Trophoblast cell (in vitro differentiated cells and primary cell): ENCODE data around the gene GALNT1.
"Not testable (repeated sequence)": the region's sequence is repeated elsewhere in the genome, so short reads cannot be mapped to it uniquely, and the experiment has no call there.

ENCODE experiments used
- DNase-seq, 2 donors: peaks; one replicate each; pipeline ENCODE4 v3.0.0-alpha.2; 2016
- H2AFZ ChIP-seq: 2 replicates; pipeline ENCODE4 v1.6.1; 2013; ENCODE audit warnings: low read length, moderate library complexity, mild to moderate bottlenecking; ENCODE audit not compliant: insufficient read depth, poor library complexity
- H2AK5ac ChIP-seq: 2 replicates; pipeline ENCODE4 v1.6.1; 2013; ENCODE audit warnings: mild to moderate bottlenecking, low read length
- H2BK120ac ChIP-seq: 2 replicates; pipeline ENCODE4 v1.6.1; 2013; ENCODE audit warnings: low read length, mild to moderate bottlenecking, moderate library complexity; ENCODE audit not compliant: insufficient read depth, poor library complexity
- H2BK12ac ChIP-seq: 2 replicates; pipeline ENCODE4 v1.6.1; 2013; ENCODE audit warnings: mild to moderate bottlenecking, low read length, moderate library complexity
- H2BK5ac ChIP-seq: 2 replicates; pipeline ENCODE4 v1.6.1; 2013; ENCODE audit warnings: low read length, low read depth, moderate library complexity, mild to moderate bottlenecking; ENCODE audit not compliant: poor library complexity
- H3K14ac ChIP-seq: 2 replicates; pipeline ENCODE4 v1.6.1; 2013; ENCODE audit warnings: mild to moderate bottlenecking, low read length
- H3K18ac ChIP-seq: 2 replicates; pipeline ENCODE4 v1.6.1; 2013; ENCODE audit warnings: mild to moderate bottlenecking, low read length
- H3K23ac ChIP-seq: 2 replicates; pipeline ENCODE4 v1.6.1; 2013; ENCODE audit warnings: low read length
- H3K27ac ChIP-seq: 2 replicates; pipeline ENCODE4 v1.5.1; 2013; ENCODE audit warnings: low read depth, mild to moderate bottlenecking, inconsistent platforms, low read length, moderate library complexity
- H3K27me3 ChIP-seq: 2 replicates; pipeline ENCODE4 v1.6.1; 2013; ENCODE audit warnings: inconsistent platforms, mild to moderate bottlenecking, low read length, moderate library complexity; ENCODE audit not compliant: insufficient read depth
- H3K36me3 ChIP-seq, 2 experiments: 1 replicate in 1 of 2; 2 replicates in 1 of 2; pipeline ENCODE4 v1.6.1; 2013; ENCODE audit warnings: low read length in 2 of 2, mild to moderate bottlenecking in 2 of 2, moderate library complexity in 1 of 2; ENCODE audit not compliant: insufficient read depth in 2 of 2, control insufficient read depth in 1 of 2
- H3K4ac ChIP-seq: 2 replicates; pipeline ENCODE4 v1.6.1; 2013; ENCODE audit warnings: low read depth, mild to moderate bottlenecking, low read length, moderate library complexity
- H3K4me1 ChIP-seq, 2 experiments: 1 replicate in 1 of 2; 2 replicates in 1 of 2; pipeline ENCODE4 v1.6.1; 2013; ENCODE audit warnings: low read length in 2 of 2, mild to moderate bottlenecking in 2 of 2, moderate library complexity in 1 of 2; ENCODE audit not compliant: insufficient read depth in 2 of 2, control insufficient read depth in 1 of 2
- H3K4me2 ChIP-seq: 2 replicates; pipeline ENCODE4 v1.6.1; 2013; ENCODE audit warnings: inconsistent platforms, mild to moderate bottlenecking, low read length, moderate library complexity
- H3K4me3 ChIP-seq: 2 replicates; pipeline ENCODE4 v1.5.1; 2013; ENCODE audit warnings: mild to moderate bottlenecking, low read depth, low read length, inconsistent platforms
- H3K79me1 ChIP-seq: one replicate; pipeline ENCODE4 v1.6.1; 2013; ENCODE audit warnings: low read length
- H3K79me2 ChIP-seq: 2 replicates; pipeline ENCODE4 v1.6.1; 2013; ENCODE audit warnings: low read length, mild to moderate bottlenecking; ENCODE audit not compliant: control insufficient read depth, insufficient read depth, poor library complexity
- H3K9ac ChIP-seq: 2 replicates; pipeline ENCODE4 v1.6.1; 2013; ENCODE audit warnings: mild to moderate bottlenecking, low read length
- H3K9me3 ChIP-seq: 2 replicates; pipeline ENCODE4 v1.6.1; 2013; ENCODE audit warnings: low read depth, mild to moderate bottlenecking, control low read depth, inconsistent platforms, low read length; ENCODE audit not compliant: insufficient read depth
- H4K12ac ChIP-seq: 2 replicates; pipeline ENCODE4 v1.6.1; 2013; ENCODE audit warnings: low read depth, mild to moderate bottlenecking, low read length, moderate library complexity
- H4K8ac ChIP-seq: 2 replicates; pipeline ENCODE4 v1.6.1; 2013; ENCODE audit warnings: low read depth, mild to moderate bottlenecking, low read length, moderate library complexity
- H4K91ac ChIP-seq: one replicate; pipeline ENCODE4 v1.6.1; 2013; ENCODE audit warnings: low read depth, mild to moderate bottlenecking, low read length, moderate library complexity
- WGBS: extraction: QIAGEN DNeasy Blood & Tissue Kit; methylation state at CpG from one replicate; pipeline ENCODE4 v1.1.7; 2013; ENCODE audit warnings: missing lambda C conversion rate; ENCODE audit not compliant: insufficient read length, insufficient coverage; ENCODE audit errors: extremely low coverage; 5-methylcytosine and 5-hydroxymethylcytosine counted together

The GALNT1 gene

DNA sequence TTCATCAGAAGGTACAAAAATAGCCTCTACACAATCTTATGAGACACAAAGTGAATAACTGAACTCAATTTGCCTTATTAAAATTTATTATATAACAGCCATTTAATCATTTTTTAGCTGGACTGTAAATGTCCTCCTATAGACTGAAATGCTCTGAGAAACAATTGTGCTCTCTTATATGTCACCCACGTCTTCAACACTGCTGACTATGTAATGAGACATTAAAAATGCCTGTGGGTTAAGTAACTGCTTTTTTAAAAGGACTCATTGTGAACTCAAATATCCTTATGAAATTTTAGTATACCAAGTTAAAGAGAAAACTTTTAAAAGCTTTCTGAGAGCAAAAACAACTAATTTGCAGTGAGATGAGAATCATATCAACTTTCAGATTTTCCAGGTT, 10.4 kb upstream of the GALNT1 start:
- H3K27ac ChIP-seq, result no peak overlapping the region
- no peak overlapping the region for H2BK120ac ChIP-seq
- peaks cover 0 to 3% of the 10 kb centered on the region in 2 experiments for H3K4me1 ChIP-seq
- H3K18ac ChIP-seq, result no peak overlapping the region
- no peak overlapping the region for H3K4ac ChIP-seq
- H3K23ac ChIP-seq, result no peak overlapping the region
- no CpG with 5 or more reads among the region's 1 CpG for WGBS
- H3K4me3 ChIP-seq, result no peak overlapping the region
- H2AFZ ChIP-seq, result no peak overlapping the region
- no peaks in the 10 kb centered on the region for H3K36me3 ChIP-seq
- no peaks in the 10 kb centered on the region for H3K79me1 ChIP-seq
- H2BK12ac ChIP-seq, result no peak overlapping the region
- H3K27me3 ChIP-seq, result no peaks in the 10 kb centered on the region
- no peak overlapping the region for H4K8ac ChIP-seq
- no peak overlapping the region for H3K4me2 ChIP-seq
- H3K9me3 ChIP-seq, result no peaks in the 10 kb centered on the region
- H2AK5ac ChIP-seq, result no peak overlapping the region
- no peak overlapping the region for H2BK5ac ChIP-seq
- H4K91ac ChIP-seq, result no peak overlapping the region
- no peak overlapping the region for H4K12ac ChIP-seq
- H3K9ac ChIP-seq, result no peak overlapping the region
- no peak overlapping the region for H3K14ac ChIP-seq
- no peaks in the 10 kb centered on the region for H3K79me2 ChIP-seq
- no peak for DNase-seq

DNA sequence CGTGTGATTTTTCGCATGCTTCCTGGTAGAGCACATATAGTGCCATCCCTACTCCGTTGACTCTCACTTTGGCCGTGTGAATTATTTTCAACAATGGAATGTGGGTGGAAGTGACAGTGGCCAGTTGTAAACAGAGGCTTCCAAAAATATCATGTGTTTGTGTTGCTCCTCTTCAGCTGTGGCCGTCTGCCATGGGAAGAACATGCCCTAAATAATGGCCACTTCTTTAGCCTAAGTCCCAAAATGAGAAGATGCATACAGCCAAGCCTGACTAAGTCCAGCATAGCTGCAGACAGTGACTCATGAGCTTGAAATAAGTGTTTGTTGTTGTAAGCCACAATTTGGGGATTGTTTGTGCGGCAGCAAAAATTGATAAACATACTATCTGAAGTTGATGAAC, 8.9 kb upstream of the GALNT1 start:
- Histone ChIP-seq H4K12ac (no peak overlapping the region), H3K27ac (no peak overlapping the region), H3K79me2 (no peaks in the 10 kb centered on the region), H3K4me1 (peaks cover 0 to 3% of the 10 kb centered on the region in 2 experiments), H3K27me3 (no peaks in the 10 kb centered on the region), H2AK5ac (no peak overlapping the region), H2BK5ac (no peak overlapping the region), H3K4me3 (no peak overlapping the region), H3K9me3 (peaks cover 2% of the 10 kb centered on the region), H3K4ac (no peak overlapping the region), H3K14ac (no peak overlapping the region), H4K91ac (no peak overlapping the region), H3K79me1 (no peaks in the 10 kb centered on the region), H4K8ac (no peak overlapping the region), H2BK12ac (no peak overlapping the region), H2BK120ac (no peak overlapping the region), H2AFZ (no peak overlapping the region), H3K18ac (no peak overlapping the region), H3K9ac (no peak overlapping the region), H3K23ac (no peak overlapping the region), H3K36me3 (no peaks in the 10 kb centered on the region), H3K4me2 (no peak overlapping the region)
- WGBS, result no CpG with 5 or more reads among the region's 6 CpGs
- no peak for DNase-seq

- WGBS, result no CpG with 5 or more reads among the region's 2 CpGs
- no peak overlapping the region for H3K4me2 ChIP-seq
Observed at GRCh38 chr18:35573531-35573930, 8.0 kb upstream of the GALNT1 start.

GRCh38 chr18:35576240-35576845, 5.2 kb upstream of the GALNT1 start:
- not testable (repeated sequence) for H3K79me1 ChIP-seq, H3K4me3 ChIP-seq, H3K23ac ChIP-seq, H4K91ac ChIP-seq, H3K9me3 ChIP-seq, H3K27ac ChIP-seq, H3K79me2 ChIP-seq, H4K12ac ChIP-seq, H3K9ac ChIP-seq, H3K4ac ChIP-seq, DNase-seq, H2BK120ac ChIP-seq, H3K18ac ChIP-seq, H3K4me1 ChIP-seq, H2AK5ac ChIP-seq, H4K8ac ChIP-seq, H3K27me3 ChIP-seq, H2BK12ac ChIP-seq, H3K14ac ChIP-seq, H3K4me2 ChIP-seq, H2BK5ac ChIP-seq, H2AFZ ChIP-seq, H3K36me3 ChIP-seq
- no CpG with 5 or more reads among the region's 6 CpGs for WGBS

More at GRCh38 chr18:35573531-35573930, 8.0 kb upstream of the GALNT1 start:
- peaks cover 3% of the 10 kb centered on the region for H3K9me3 ChIP-seq
- H2BK120ac ChIP-seq, result no peak overlapping the region
- H3K27ac ChIP-seq, result no peak overlapping the region
- H4K8ac ChIP-seq, result no peak overlapping the region
- no peak overlapping the region for H3K4ac ChIP-seq
- H4K12ac ChIP-seq, result no peak overlapping the region
- no peaks in the 10 kb centered on the region for H3K36me3 ChIP-seq
- H3K23ac ChIP-seq, result no peak overlapping the region
- no peak overlapping the region for H3K4me3 ChIP-seq
- H2BK12ac ChIP-seq, result no peak overlapping the region
- no peak overlapping the region for H2AK5ac ChIP-seq
- H3K18ac ChIP-seq, result no peak overlapping the region
- H3K79me1 ChIP-seq, result no peaks in the 10 kb centered on the region
- no peak overlapping the region for H3K9ac ChIP-seq
- DNase-seq, result no peak
- no peak overlapping the region for H3K14ac ChIP-seq
- no peaks in the 10 kb centered on the region for H3K27me3 ChIP-seq
- H4K91ac ChIP-seq, result no peak overlapping the region
- H2BK5ac ChIP-seq, result no peak overlapping the region
- H2AFZ ChIP-seq, result no peak overlapping the region
- H3K79me2 ChIP-seq, result no peaks in the 10 kb centered on the region
- H3K4me1 ChIP-seq, result peaks cover 0 to 3% of the 10 kb centered on the region in 2 experiments
